ENCODE data around the gene RIPOR1. TPM values are rescaled to one million over a fixed set of nuclear protein-coding genes. Genes with fewer than 3 reads are reported as not detected.
A peak's percentile ranks its signal among the peaks of the same experiment; 100 is the strongest.

Gene RIPOR1
- total and polyA plus RNA-seq, 2 donors from 2014 or later: 60.9 to 116 TPM

- H3K27me3 ChIP-seq (ENCODE audit: control insufficient read depth, insufficient read depth, low read length): no peaks in the 10 kb centered on the region
- intact Hi-C loops (cut with DNase I): no loop called here
- no peak overlapping the region for H3K9ac ChIP-seq (ENCODE audit: low read length in 3 of 3)
- H3K4me1 ChIP-seq (ENCODE audit: control insufficient read depth in 2 of 3, insufficient read depth in 2 of 3, low read depth in 1 of 3, low read length in 3 of 3): peaks cover 0 to 24% (median under 1%) of the 10 kb centered on the region in 3 donors
- H3K4me3 ChIP-seq (ENCODE audit: low read length in 3 of 3): no peak overlapping the region
- H3K27ac ChIP-seq (ENCODE audit: low read depth in 2 of 2, low read length in 2 of 2): no peak overlapping the region
- no peak for TF ChIP-seq CTCF (IDR thresholded peaks at IDR 0.05; ENCODE audit: borderline replicate concordance, extremely low read depth, insufficient read depth)
- H3K36me3 ChIP-seq (ENCODE audit: control insufficient read depth in 2 of 3, insufficient read depth in 3 of 3, low read length in 3 of 3): peaks cover 4 to 57% (median 27%) of the 10 kb centered on the region in 3 donors
- no peaks in the 10 kb centered on the region for H3K9me3 ChIP-seq (ENCODE audit: control insufficient read depth in 2 of 3, insufficient read depth in 1 of 3, low read length in 3 of 3)
- FAIRE-seq: no peak
- DNase-seq: no peak
Observed at GRCh38 chr16:67541391-67542263, 13.0 kb downstream of the RIPOR1 start.

GRCh38 chr16:67542464-67542863, 13.8 kb downstream of the RIPOR1 start:
- Histone ChIP-seq H3K4me1 (ENCODE audit: control insufficient read depth in 2 of 3, insufficient read depth in 2 of 3, low read depth in 1 of 3, low read length in 3 of 3) (peaks cover 0 to 25% (median 3%) of the 10 kb centered on the region in 3 donors), H3K27me3 (ENCODE audit: control insufficient read depth, insufficient read depth, low read length) (no peaks in the 10 kb centered on the region), H3K4me3 (ENCODE audit: low read length in 3 of 3) (no peak overlapping the region), H3K27ac (ENCODE audit: low read depth in 2 of 2, low read length in 2 of 2) (no peak overlapping the region), H3K9ac (ENCODE audit: low read length in 3 of 3) (no peak overlapping the region), H3K36me3 (ENCODE audit: control insufficient read depth in 2 of 3, insufficient read depth in 3 of 3, low read length in 3 of 3) (peaks cover 4 to 58% (median 28%) of the 10 kb centered on the region in 3 donors), H3K9me3 (ENCODE audit: control insufficient read depth in 2 of 3, insufficient read depth in 1 of 3, low read length in 3 of 3) (no peaks in the 10 kb centered on the region)
- intact Hi-C loops (cut with DNase I): no loop called here
- peak in 1 of 5 donors; percentile 62 for DNase-seq
- no peak for FAIRE-seq
- no peak for TF ChIP-seq CTCF (IDR thresholded peaks at IDR 0.05; ENCODE audit: borderline replicate concordance, extremely low read depth, insufficient read depth)

DNA sequence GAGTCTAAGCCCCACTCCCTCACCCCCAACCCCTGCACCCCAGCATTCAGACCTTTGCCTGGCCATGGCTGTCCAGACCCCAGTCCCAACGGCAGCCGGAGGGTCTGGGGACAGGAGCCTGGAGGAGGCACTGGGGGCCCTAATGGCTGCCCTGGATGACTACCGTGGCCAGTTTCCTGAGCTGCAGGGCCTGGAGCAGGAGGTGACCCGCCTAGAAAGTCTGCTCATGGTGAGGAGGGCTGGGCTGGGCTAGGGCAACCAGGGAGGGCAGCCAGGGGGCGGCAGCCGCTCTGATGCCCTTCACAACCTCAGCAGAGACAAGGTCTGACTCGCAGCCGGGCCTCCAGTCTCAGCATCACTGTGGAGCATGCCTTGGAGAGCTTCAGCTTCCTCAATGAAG, 14.4 kb downstream of the RIPOR1 start:
- no peak overlapping the region for H3K4me3 ChIP-seq (ENCODE audit: low read length in 3 of 3)
- peaks cover 0 to 25% (median 3%) of the 10 kb centered on the region in 3 donors for H3K4me1 ChIP-seq (ENCODE audit: control insufficient read depth in 2 of 3, insufficient read depth in 2 of 3, low read depth in 1 of 3, low read length in 3 of 3)
- no peak overlapping the region for H3K9ac ChIP-seq (ENCODE audit: low read length in 3 of 3)
- no peaks in the 10 kb centered on the region for H3K27me3 ChIP-seq (ENCODE audit: control insufficient read depth, insufficient read depth, low read length)
- TF ChIP-seq CTCF (IDR thresholded peaks at IDR 0.05; ENCODE audit: borderline replicate concordance, extremely low read depth, insufficient read depth): no peak
- peaks cover 4 to 63% (median 28%) of the 10 kb centered on the region in 3 donors for H3K36me3 ChIP-seq (ENCODE audit: control insufficient read depth in 2 of 3, insufficient read depth in 3 of 3, low read length in 3 of 3)
- DNase-seq (no peak), FAIRE-seq (no peak)
- H3K27ac ChIP-seq (ENCODE audit: low read depth in 2 of 2, low read length in 2 of 2): no peak overlapping the region
- intact Hi-C loops (cut with DNase I): no loop called here
- H3K9me3 ChIP-seq (ENCODE audit: control insufficient read depth in 2 of 3, insufficient read depth in 1 of 3, low read length in 3 of 3): no peaks in the 10 kb centered on the region
